Liver (tissue), 9 donors: ENCODE data around the gene KRIT1. TPM values are rescaled to one million over a fixed set of nuclear protein-coding genes. Genes with fewer than 3 reads are reported as not detected.

Source experiments
- DNase-seq: peaks from one replicate; pipeline ENCODE4 v3.0.0-alpha.2; 2017; ENCODE audit warnings: low spot score
- H3K27ac ChIP-seq, 2 donors: one replicate each; pipeline ENCODE4 v1.7.0; 2013; ENCODE audit warnings: inconsistent platforms in 2 of 2, low read length in 2 of 2, control low read depth in 1 of 2, low read depth in 1 of 2, mild to moderate bottlenecking in 1 of 2
- H3K27me3 ChIP-seq, 4 donors: one replicate each; pipeline versions ENCODE4 v1.6.1 to v1.7.0; 2013; ENCODE audit warnings: low read length in 3 of 4, inconsistent platforms in 1 of 4, mild to moderate bottlenecking in 1 of 4, moderate library complexity in 1 of 4; ENCODE audit not compliant: control insufficient read depth in 4 of 4, insufficient read depth in 4 of 4
- H3K36me3 ChIP-seq, 4 donors: one replicate each; pipeline versions ENCODE4 v1.6.1 to v1.7.0; 2013; ENCODE audit warnings: low read length in 3 of 4, mild to moderate bottlenecking in 3 of 4, low read depth in 1 of 4, moderate library complexity in 1 of 4; ENCODE audit not compliant: control insufficient read depth in 4 of 4, insufficient read depth in 3 of 4
- H3K4me1 ChIP-seq, 4 donors: one replicate each; pipeline versions ENCODE4 v1.6.1 to v1.7.0; 2013; ENCODE audit warnings: low read length in 3 of 4, mild to moderate bottlenecking in 3 of 4, moderate library complexity in 1 of 4; ENCODE audit not compliant: control insufficient read depth in 4 of 4, insufficient read depth in 4 of 4
- H3K4me3 ChIP-seq, 3 donors: one replicate each; pipeline versions ENCODE4 v1.6.1 to v1.7.0; 2013; ENCODE audit warnings: low read length in 3 of 3, control low read depth in 1 of 3, low read depth in 1 of 3, mild to moderate bottlenecking in 1 of 3
- H3K9ac ChIP-seq, 2 donors: one replicate each; pipeline ENCODE4 v1.7.0; 2013; ENCODE audit warnings: low read length in 2 of 2, mild to moderate bottlenecking in 2 of 2, moderate library complexity in 2 of 2, control low read depth in 1 of 2, low read depth in 1 of 2
- H3K9me3 ChIP-seq, 4 donors: one replicate each; pipeline versions ENCODE4 v1.6.1 to v1.7.0; 2013; ENCODE audit warnings: low read length in 3 of 4; ENCODE audit not compliant: control insufficient read depth in 4 of 4
- ATF3 ChIP-seq: IDR thresholded peaks from 2 replicates; pipeline ENCODE4 v1.6.1; 2016; ENCODE audit warnings: antibody characterized with exemption
- CTCF ChIP-seq: fragments of 150-350 bp; IDR thresholded peaks from 2 replicates; pipeline ENCODE4 v1.5.1; 2017; ENCODE audit warnings: improper control_type of control experiment, low read depth, low read length; ENCODE audit not compliant: missing input control
- EGR1 ChIP-seq, 2 donors: IDR thresholded peaks; 2 replicates each; pipeline ENCODE4 v1.6.1; 2016 to 2018; ENCODE audit warnings: antibody characterized with exemption in 2 of 2, low read depth in 2 of 2
- FOXA1 ChIP-seq: IDR thresholded peaks from 2 replicates; pipeline ENCODE4 v1.6.1; 2016; ENCODE audit warnings: antibody characterized with exemption
- FOXA2 ChIP-seq: IDR thresholded peaks from 2 replicates; pipeline ENCODE4 v1.6.1; 2016; ENCODE audit warnings: antibody characterized with exemption
- GABPA ChIP-seq, 2 donors: IDR thresholded peaks in 1 of 2; conservative IDR thresholded peaks in 1 of 2; 2 replicates each; pipeline ENCODE4 v1.6.1; 2016; ENCODE audit warnings: antibody characterized with exemption in 2 of 2, mild to moderate bottlenecking in 1 of 2, moderate library complexity in 1 of 2
- HNF4A ChIP-seq, 2 donors: conservative IDR thresholded peaks; 2 replicates each; pipeline ENCODE4 v1.6.1; 2016; ENCODE audit warnings: antibody characterized with exemption in 2 of 2, mild to moderate bottlenecking in 2 of 2
- HNF4G ChIP-seq: IDR thresholded peaks from 2 replicates; pipeline ENCODE4 v1.6.1; 2016; ENCODE audit warnings: antibody characterized with exemption
- JUND ChIP-seq, 2 donors: IDR thresholded peaks; 2 replicates each; pipeline ENCODE4 v1.6.1; 2016; ENCODE audit warnings: antibody characterized with exemption in 2 of 2
- MAX ChIP-seq: IDR thresholded peaks from 2 replicates; pipeline ENCODE4 v1.6.1; 2016; ENCODE audit warnings: antibody characterized with exemption
- NR2F2 ChIP-seq: IDR thresholded peaks from 2 replicates; pipeline ENCODE4 v1.6.1; 2016; ENCODE audit warnings: antibody characterized with exemption
- RAD21 ChIP-seq, 2 donors: IDR thresholded peaks; 2 replicates each; pipeline ENCODE4 v1.6.1; 2016; ENCODE audit warnings: antibody characterized with exemption in 2 of 2, mild to moderate bottlenecking in 2 of 2
- REST ChIP-seq: IDR thresholded peaks from 2 replicates; pipeline ENCODE4 v1.6.1; 2016; ENCODE audit warnings: antibody characterized with exemption, mild to moderate bottlenecking
- RXRA ChIP-seq, 2 donors: IDR thresholded peaks; 2 replicates each; pipeline ENCODE4 v1.6.1; 2017 to 2018; ENCODE audit warnings: antibody characterized with exemption in 2 of 2, mild to moderate bottlenecking in 1 of 2
- SP1 ChIP-seq: IDR thresholded peaks from 2 replicates; pipeline ENCODE4 v1.6.1; 2018; ENCODE audit warnings: antibody characterized with exemption, mild to moderate bottlenecking
- TAF1 ChIP-seq: conservative IDR thresholded peaks from 2 replicates; pipeline ENCODE4 v1.6.1; 2016; ENCODE audit warnings: antibody characterized with exemption, mild to moderate bottlenecking
- YY1 ChIP-seq: IDR thresholded peaks from 2 replicates; pipeline ENCODE4 v1.6.1; 2016; ENCODE audit warnings: antibody characterized with exemption, mild to moderate bottlenecking
- ZBTB33 ChIP-seq: IDR thresholded peaks from 2 replicates; pipeline ENCODE4 v1.6.1; 2016; ENCODE audit warnings: antibody characterized with exemption
- WGBS: extraction: QIAGEN DNeasy Blood & Tissue Kit; methylation state at CpG from one replicate; pipeline ENCODE4 v1.1.7; 2013; 5-methylcytosine and 5-hydroxymethylcytosine counted together
- polyA plus RNA-seq, 2 donors: library from polyadenylated mRNA; stranded (reverse) in 1 of 2; unstranded in 1 of 2; fragments of 200-250 nt in 1 of 2; fragments of >200 nt in 1 of 2; fragmentation: Nextera tagmentation in 1 of 2; extraction: Ambion mirVana in 1 of 2; gene quantifications; one replicate each; pipeline versions ENCODE4 v1.2.1 to v1.2.3, GENCODE V29; 2013 to 2015
- total RNA-seq, 2 donors: library from RNA; depleted of rRNA; stranded (reverse); fragments of >200 nt; gene quantifications; one replicate each; pipeline ENCODE4 v1.2.3, GENCODE V29; 2014
- donor health status: healthy.
- donor health status: healthy.
- donor health status: healthy.
- donor health status: healthy.
- donor health status: healthy.

KRIT1 gene
- total and polyA plus RNA-seq, 4 donors, result 8.0 to 48.4 (median 23.9) TPM

GRCh38 chr7:92289321-92289720 lies 43.6 kb upstream of the KRIT1 start:
- Histone ChIP-seq H3K9me3 (no peaks in the 10 kb centered on the region), H3K27me3 (no peaks in the 10 kb centered on the region), H3K4me1 (peaks cover 0 to 14% (median 3%) of the 10 kb centered on the region in 4 donors), H3K36me3 (no peaks in the 10 kb centered on the region), H3K4me3 (no peak overlapping the region), H3K9ac (no peak overlapping the region), H3K27ac (no peak overlapping the region)
- 96% methylated on average over 2 of the region's 2 CpGs for WGBS
- no peak for DNase-seq
- TF ChIP-seq RXRA (IDR thresholded peaks at IDR 0.05) (no peak), NR2F2 (no peak), ZBTB33 (no peak), ATF3 (no peak), MAX (no peak), REST (no peak), RAD21 (IDR thresholded peaks at IDR 0.05) (no peak), SP1 (no peak), JUND (IDR thresholded peaks at IDR 0.05) (no peak), GABPA (IDR thresholded peaks at IDR 0.05 in 1 of 2, conservative IDR thresholded peaks at IDR 0.05 in 1 of 2) (no peak), HNF4A (conservative IDR thresholded peaks at IDR 0.05) (no peak), FOXA1 (no peak), HNF4G (no peak), TAF1 (no peak), FOXA2 (no peak), YY1 (no peak), CTCF (no peak), EGR1 (IDR thresholded peaks at IDR 0.05; ENCODE audit: low read depth in 2 of 2) (no peak)
